Stimulated activated CD4-positive, alpha-beta T cell treated with anti-CD3 and anti-CD28 coated beads, Interleukin-15, amount 100 ng/mL, for 24 hours (primary cell): ENCODE measurements around the gene PLN.

ENCODE experiments used
- DNase-seq: peaks from one replicate; pipeline ENCODE4 v3.0.0-alpha.2; 2020

Gene PLN

GRCh38 chr6:118580585-118581419, 32.7 kb downstream of the PLN start:
- DNase-seq, result no peak

GRCh38 chr6:118581489-118581959, 33.4 kb downstream of the PLN start:
- no peak for DNase-seq

GRCh38 chr6:118584911-118585310, 36.8 kb downstream of the PLN start:
- DNase-seq, result no peak

GRCh38 chr6:118586746-118587485, 38.8 kb downstream of the PLN start:
- no peak for DNase-seq

GRCh38 chr6:118588626-118589025, 40.5 kb downstream of the PLN start:
- no peak for DNase-seq

- no peak for DNase-seq
Measured at GRCh38 chr6:118589186-118589585, 41.1 kb downstream of the PLN start.

GRCh38 chr6:118589649-118590365, 41.7 kb downstream of the PLN start:
- no peak for DNase-seq

- no peak for DNase-seq
Measured at GRCh38 chr6:118591897-118592296, 43.8 kb downstream of the PLN start.

- no peak for DNase-seq
Measured at GRCh38 chr6:118594877-118595276, 46.8 kb downstream of the PLN start.

- DNase-seq, result peak; percentile 18
Measured at GRCh38 chr6:118596774-118597320, 48.8 kb downstream of the PLN start.

- no peak for DNase-seq
Measured at GRCh38 chr6:118597636-118598035, 49.5 kb downstream of the PLN start.

GRCh38 chr6:118598324-118598723, 50.2 kb downstream of the PLN start:
- no peak for DNase-seq

- DNase-seq, result no peak
Measured at GRCh38 chr6:118602300-118602699, 54.2 kb downstream of the PLN start.

- no peak for DNase-seq
Measured at GRCh38 chr6:118603372-118603771, 55.3 kb downstream of the PLN start.

- no peak for DNase-seq
Measured at GRCh38 chr6:118606268-118606667, 58.2 kb downstream of the PLN start.

- DNase-seq, result no peak
Measured at GRCh38 chr6:118606858-118607257, 58.8 kb downstream of the PLN start.
